NCI-H82 (cell line): ENCODE measurements around the gene RAMP3.
"Not testable (repeated sequence)": the region's sequence is repeated elsewhere in the genome, so short reads cannot be mapped to it uniquely, and the experiment has no call there.

Experiments
- DNase-seq: peaks from one replicate; lab custom pipeline; 2025; lab: John Stamatoyannopoulos, UW

RAMP3 gene

GRCh38 chr7:45157286-45157652 is 322 bp upstream of the RAMP3 start:
- DNase-seq = no peak

- DNase-seq = no peak
These were observed 880 bp downstream of the RAMP3 start for GRCh38 chr7:45158471-45158870.

GRCh38 chr7:45159296-45159695 is 1.7 kb downstream of the RAMP3 start:
- no peak for DNase-seq

- DNase-seq = no peak
These were observed 2.9 kb downstream of the RAMP3 start for GRCh38 chr7:45160417-45160881.

- no peak for DNase-seq
These were observed 3.5 kb downstream of the RAMP3 start for GRCh38 chr7:45161138-45161537.

- DNase-seq = no peak
These were observed 4.3 kb downstream of the RAMP3 start for GRCh38 chr7:45161842-45162241.

- no peak for DNase-seq
These were observed 4.8 kb downstream of the RAMP3 start for GRCh38 chr7:45162311-45162845.

- DNase-seq = no peak
These were observed 5.5 kb downstream of the RAMP3 start for GRCh38 chr7:45162943-45163691.

- DNase-seq = no peak
These were observed 6.1 kb downstream of the RAMP3 start for GRCh38 chr7:45163692-45164052.

- not testable (repeated sequence) for DNase-seq
These were observed 6.7 kb downstream of the RAMP3 start for GRCh38 chr7:45164271-45164670.

GRCh38 chr7:45165857-45166256 is 8.3 kb downstream of the RAMP3 start:
- DNase-seq = no peak

- DNase-seq = no peak
These were observed 14.4 kb downstream of the RAMP3 start for GRCh38 chr7:45171946-45172345.

GRCh38 chr7:45173596-45174327 is 16.2 kb downstream of the RAMP3 start:
- DNase-seq = no peak

GRCh38 chr7:45174328-45174610 is 16.7 kb downstream of the RAMP3 start:
- DNase-seq = no peak

GRCh38 chr7:45174966-45175765 is 17.6 kb downstream of the RAMP3 start:
- no peak for DNase-seq

GRCh38 chr7:45176091-45176490 is 18.5 kb downstream of the RAMP3 start:
- DNase-seq = no peak

- no peak for DNase-seq
These were observed 19.5 kb downstream of the RAMP3 start for GRCh38 chr7:45176886-45177731.

GRCh38 chr7:45177801-45178200 is 20.2 kb downstream of the RAMP3 start:
- no peak for DNase-seq

GRCh38 chr7:45178241-45179225 is 20.9 kb downstream of the RAMP3 start:
- DNase-seq = peak; percentile 37

- DNase-seq = no peak
These were observed 22.1 kb downstream of the RAMP3 start for GRCh38 chr7:45179666-45180065.
